GM18499 (cell line): ENCODE results near the gene CSH1.
"Not testable (repeated sequence)": the region's sequence is repeated elsewhere in the genome, so short reads cannot be mapped to it uniquely, and the experiment has no call there.

Experiments
- ATAC-seq: cut with Tn5 transposase; IDR thresholded peaks from one replicate; pipeline ENCODE4 v1.9.1; 2021; ENCODE audit warnings: moderate number of reproducible peaks; ENCODE audit not compliant: insufficient read depth, unreplicated experiment

Gene CSH1

GRCh38 chr17:63896524-63897354, at the start of gene CSH1:
Gene CSH1, minus strand, starts transcription at chr17:63896574. Its CDS starts 63 bp downstream, at chr17:63896511.
- ATAC-seq: not testable (repeated sequence)

- no peak for ATAC-seq
Observed at GRCh38 chr17:63945784-63946439, 49.5 kb upstream of the CSH1 start.

GRCh38 chr17:63944736-63945499, 48.5 kb upstream of the CSH1 start:
- ATAC-seq: no peak

- no peak for ATAC-seq
Observed at GRCh38 chr17:63943745-63944144, 47.4 kb upstream of the CSH1 start.

- ATAC-seq: no peak
Observed at GRCh38 chr17:63942309-63942985, 46.1 kb upstream of the CSH1 start.

- ATAC-seq: no peak
Observed at GRCh38 chr17:63941751-63942150, 45.4 kb upstream of the CSH1 start.

GRCh38 chr17:63941162-63941561, 44.8 kb upstream of the CSH1 start:
- no peak for ATAC-seq

- ATAC-seq: no peak
Observed at GRCh38 chr17:63940584-63940983, 44.2 kb upstream of the CSH1 start.

- no peak for ATAC-seq
Observed at GRCh38 chr17:63939884-63940283, 43.5 kb upstream of the CSH1 start.

- ATAC-seq: no peak
Observed at GRCh38 chr17:63939401-63939800, 43.0 kb upstream of the CSH1 start.

GRCh38 chr17:63937920-63938319, 41.5 kb upstream of the CSH1 start:
- no peak for ATAC-seq

- ATAC-seq: no peak
Observed at GRCh38 chr17:63937319-63937718, 40.9 kb upstream of the CSH1 start.

- no peak for ATAC-seq
Observed at GRCh38 chr17:63934183-63935112, 38.1 kb upstream of the CSH1 start.

GRCh38 chr17:63933598-63933997, 37.2 kb upstream of the CSH1 start:
- no peak for ATAC-seq

GRCh38 chr17:63932721-63933120, 36.3 kb upstream of the CSH1 start:
- no peak for ATAC-seq

- ATAC-seq: no peak
Observed at GRCh38 chr17:63931981-63932561, 35.7 kb upstream of the CSH1 start, which contains the start of gene CD79B. Gene CD79B, minus strand, starts transcription at chr17:63932331. Its CDS starts 70 bp downstream, at chr17:63932261.

- no peak for ATAC-seq
Observed at GRCh38 chr17:63930951-63931575, 34.7 kb upstream of the CSH1 start.
